Stimulated activated CD8-positive, alpha-beta memory T cell treated with anti-CD3 and anti-CD28 coated beads, Interleukin-12 subunit alpha, Interleukin-12 subunit beta, amount 100 ng/mL, for 24 hours (primary cell): ENCODE measurements around the gene AQP2.

Experiments
- DNase-seq: peaks from one replicate; pipeline ENCODE4 v3.0.0-alpha.2; 2020; ENCODE audit errors: extremely low read depth

The AQP2 gene

DNA sequence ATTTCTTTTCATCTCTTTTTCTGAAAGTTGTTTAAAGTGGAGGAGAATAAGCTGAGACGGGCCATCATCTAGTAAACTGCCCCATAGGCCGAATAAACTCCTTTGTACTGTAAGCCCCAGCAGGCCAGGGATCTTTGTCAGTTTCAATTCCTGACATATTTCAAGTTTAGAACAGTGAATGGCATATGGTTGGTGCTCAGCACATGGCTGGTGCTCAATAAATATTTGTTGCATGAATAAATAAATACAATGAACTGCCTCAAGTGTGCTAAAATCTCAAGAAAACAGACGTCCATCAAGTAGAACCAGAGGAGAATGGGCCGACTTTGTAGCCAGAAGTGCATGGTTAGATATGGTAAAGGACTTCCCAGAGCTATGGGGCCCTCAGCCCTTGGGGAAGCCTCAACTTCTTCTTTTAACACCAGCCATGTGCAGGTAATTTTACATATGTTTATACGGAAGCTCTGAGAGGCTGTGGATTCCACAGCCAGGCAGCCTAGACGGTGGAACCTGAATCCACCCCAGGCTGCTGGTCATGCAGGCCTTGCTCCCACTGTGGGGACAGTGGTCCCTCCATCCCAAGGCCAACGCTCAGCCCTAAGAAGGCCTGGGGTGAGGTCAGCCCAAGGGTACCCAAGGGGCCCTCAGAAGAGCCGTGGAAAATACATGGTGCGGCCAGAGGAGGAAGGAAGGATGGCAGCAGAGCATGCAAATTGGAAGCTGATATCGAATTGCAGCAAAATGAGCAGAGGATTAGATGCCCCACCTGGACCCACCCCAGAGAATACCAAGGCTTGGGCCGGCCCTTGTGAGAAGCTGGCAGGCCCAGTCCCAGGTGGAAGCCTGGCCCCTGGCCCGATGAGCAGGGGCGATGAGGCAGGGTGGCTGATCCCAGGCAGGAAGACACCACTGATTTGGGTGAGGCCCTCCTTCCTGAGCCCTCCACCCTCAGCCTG, 8.7 kb upstream of the AQP2 start:
- DNase-seq: no peak

DNA sequence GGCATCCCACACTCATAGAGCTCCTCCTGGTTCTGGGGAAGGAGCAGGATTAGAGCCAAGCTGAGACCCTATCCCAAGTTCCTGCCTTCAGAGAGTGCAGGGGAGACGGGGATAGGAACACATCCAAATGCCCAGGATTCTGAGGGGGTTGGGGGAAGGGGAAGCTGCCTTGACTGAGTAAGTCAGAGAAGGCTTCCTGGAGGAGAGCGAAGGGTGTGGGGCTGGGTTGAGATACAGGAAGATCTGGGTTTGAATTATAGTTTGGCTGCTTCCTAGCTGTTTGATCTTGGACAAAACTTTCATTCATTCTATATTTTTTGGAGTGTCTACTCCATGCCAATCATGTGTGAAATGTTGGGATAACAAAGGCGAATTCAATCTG, 8.0 kb upstream of the AQP2 start:
- DNase-seq: no peak

DNA sequence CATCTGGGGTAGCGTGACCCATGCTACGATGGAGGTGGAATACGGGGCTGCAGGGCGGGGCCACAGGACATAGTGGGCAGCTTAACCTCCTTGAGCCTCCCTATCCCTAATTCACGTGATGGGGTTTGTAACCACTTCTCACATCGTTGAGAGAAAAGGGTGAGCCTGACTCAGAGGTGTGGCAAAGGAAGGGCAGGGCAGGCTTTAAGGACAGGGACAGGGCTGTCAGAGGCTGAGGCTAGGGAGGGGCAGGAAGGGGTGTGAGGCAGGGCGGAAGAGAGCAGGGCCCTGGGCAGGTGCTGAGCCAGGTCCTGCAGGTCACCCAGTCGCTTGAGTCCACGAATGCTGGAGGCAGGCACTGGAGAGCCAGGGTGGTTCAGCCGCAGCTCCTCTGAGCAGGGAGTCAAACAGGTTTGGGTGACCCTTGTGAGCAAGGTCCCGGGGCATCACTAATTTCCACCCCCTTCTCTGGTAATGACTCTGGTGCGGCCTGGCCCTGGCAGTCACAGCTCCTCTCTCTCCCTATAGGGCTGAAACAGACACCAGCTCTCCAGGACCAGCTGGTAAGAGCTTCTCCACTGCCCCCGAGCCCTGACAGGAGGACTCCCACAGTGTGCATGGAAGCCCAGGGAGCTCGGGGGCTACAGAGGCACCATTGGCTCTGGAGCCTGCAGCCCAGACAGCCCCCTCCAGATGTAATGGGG, 7.5 kb upstream of the AQP2 start:
- no peak for DNase-seq

DNA sequence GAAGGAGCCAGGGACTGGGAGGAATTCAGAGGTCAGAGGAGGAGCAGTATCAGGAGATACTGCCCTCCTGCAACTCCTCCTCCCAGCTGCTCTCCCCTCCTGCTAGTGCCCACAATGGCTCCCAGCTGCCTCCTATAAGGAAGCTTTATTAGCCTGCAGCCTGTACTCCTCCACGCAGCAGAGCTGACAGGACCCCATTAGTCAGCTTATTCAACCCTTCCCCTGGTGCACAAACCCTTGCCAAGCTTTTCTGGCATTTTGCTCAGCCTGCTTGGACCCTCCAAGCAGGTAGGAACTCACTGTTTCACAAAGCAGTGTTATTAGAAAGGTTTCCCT, 6.9 kb upstream of the AQP2 start:
- DNase-seq: no peak

DNA sequence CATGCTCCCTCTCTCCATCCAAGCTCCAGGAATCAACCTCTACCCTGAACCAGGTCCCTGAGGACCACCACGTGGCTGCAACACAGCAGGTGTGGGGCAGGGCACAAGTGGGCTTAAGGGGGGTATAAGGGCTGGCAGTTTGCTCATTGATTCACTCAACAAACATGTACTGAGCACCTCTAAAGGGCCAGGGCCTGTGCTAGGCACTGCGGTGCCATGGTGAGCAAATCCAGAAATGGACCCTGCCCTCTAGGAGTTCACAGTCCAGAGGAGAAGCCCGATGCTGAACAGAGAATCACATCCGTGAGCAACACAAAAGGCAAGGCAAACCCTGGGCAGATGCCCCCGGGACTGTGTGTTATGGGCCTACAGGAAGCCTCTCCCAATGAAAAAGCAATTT, 6.5 kb upstream of the AQP2 start:
- DNase-seq: no peak

DNA sequence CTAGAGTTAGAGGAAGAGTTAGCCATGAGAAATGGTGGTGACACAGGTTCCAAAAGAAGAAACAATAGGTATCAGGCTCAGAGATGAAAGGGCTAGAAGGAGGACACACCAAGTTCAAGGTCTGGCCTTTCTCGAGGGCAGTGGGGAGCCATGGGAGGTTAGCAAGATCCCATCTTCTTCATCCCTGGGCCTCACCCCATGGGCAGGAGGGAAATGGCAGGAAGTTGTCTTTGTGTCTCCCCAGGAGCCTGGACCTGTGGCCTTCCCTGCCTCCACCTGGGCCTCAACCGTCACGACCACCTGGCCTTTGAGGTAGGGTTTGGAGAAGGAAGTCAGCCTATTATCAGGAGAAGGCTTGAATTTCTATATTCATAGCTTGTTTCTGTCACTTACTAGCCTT, 5.8 kb upstream of the AQP2 start:
- DNase-seq: no peak

DNA sequence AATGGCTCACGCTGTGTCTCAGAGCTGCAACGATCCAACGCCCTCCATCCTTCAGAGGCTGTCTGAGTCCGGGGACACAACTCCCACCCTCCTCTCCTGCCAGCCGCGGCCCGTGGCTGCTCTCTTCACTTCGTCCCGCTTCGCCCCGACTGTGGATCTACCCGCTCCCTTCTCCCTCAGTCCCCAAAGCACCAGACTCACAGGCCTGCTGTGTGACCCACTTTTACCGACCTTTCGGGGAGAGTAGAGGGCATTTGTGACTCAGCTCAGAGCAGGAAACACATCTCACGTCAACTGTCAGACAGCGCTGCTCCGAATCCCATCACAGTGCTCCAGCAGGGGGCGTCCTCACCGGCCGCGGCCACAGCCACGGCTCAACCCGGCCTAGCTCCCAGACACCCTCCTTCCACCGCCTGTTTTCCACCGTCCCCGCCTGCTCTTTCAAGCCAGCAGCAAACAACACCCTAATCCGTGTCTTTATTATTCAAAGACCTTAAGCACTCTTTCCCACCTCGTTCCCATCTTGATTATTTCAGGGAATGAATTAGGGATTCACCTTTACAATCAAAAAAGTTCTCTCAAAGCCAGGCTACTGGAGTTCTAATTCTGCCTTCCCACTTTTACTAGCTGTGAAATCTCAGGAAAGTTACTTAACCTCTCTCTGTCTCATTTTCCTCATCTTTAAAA, 5.0 kb upstream of the AQP2 start:
- DNase-seq: peak; percentile 63

DNA sequence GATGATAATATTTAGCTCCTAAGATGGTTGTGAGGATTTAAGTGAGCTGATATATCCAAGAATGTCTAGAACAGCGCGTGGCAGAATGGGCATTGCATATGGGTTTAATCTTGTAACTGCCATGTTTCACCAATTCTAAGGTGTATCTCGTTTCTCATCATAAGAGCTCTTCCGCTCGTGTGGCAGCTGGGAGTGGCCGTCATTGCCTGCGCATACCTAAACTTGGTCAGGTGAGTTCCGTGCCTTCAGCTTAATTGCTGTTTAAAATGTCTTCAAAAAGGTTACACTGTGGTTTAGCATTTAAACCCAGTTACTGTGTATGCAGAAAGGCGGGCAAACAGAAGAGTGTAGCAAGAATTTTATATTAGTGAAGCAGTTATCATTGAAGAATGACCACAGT, 4.5 kb upstream of the AQP2 start:
- DNase-seq: no peak

DNA sequence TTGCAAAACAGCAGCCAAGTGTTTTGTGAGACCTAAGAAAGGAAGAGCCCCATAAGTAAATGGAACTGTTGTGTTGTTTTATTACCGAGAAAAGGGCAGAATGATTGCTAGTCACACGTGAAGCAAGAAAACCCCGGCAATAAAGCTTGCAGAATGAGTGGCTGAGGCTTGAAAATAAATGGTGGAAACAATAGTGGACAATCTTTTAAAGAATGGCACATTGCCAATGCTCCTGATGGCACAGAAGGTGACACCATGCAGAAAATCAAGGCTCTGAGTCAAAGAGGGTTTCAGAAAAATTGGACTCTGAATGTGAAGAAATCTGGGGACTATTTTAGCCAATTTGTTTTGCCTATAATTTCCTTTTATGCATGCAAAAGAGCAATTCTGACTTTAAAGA, 4.0 kb upstream of the AQP2 start:
- DNase-seq: no peak

DNA sequence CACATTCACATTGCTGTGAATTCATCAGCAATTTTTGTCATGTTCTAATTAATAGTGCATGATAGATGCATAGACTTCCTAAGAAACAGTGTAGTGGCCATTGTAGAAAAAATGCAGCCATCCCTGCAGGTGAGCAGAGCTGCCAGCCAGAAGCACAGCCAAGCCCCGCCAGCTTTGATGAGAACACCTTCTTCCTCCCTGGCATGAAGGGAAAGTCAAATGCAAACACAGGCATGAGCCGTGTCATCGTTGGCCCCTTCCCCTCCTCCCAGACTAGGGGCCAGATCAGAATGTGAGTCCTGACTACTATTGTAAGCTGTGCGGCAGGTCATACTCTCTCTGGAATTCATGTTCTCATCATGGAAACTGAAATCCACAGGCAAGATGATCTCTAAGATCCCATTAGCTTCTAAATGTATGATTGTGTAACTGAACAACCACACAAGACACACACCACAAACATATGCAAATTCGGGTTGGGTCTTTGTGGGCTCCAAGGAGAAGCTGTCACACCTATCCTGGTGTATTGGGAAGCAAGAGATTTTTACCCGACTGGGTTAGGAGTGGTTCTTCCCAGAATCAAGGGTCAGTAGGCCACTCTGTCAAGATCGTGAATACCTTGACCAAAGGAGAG, 2.8 kb upstream of the AQP2 start:
- no peak for DNase-seq

DNA sequence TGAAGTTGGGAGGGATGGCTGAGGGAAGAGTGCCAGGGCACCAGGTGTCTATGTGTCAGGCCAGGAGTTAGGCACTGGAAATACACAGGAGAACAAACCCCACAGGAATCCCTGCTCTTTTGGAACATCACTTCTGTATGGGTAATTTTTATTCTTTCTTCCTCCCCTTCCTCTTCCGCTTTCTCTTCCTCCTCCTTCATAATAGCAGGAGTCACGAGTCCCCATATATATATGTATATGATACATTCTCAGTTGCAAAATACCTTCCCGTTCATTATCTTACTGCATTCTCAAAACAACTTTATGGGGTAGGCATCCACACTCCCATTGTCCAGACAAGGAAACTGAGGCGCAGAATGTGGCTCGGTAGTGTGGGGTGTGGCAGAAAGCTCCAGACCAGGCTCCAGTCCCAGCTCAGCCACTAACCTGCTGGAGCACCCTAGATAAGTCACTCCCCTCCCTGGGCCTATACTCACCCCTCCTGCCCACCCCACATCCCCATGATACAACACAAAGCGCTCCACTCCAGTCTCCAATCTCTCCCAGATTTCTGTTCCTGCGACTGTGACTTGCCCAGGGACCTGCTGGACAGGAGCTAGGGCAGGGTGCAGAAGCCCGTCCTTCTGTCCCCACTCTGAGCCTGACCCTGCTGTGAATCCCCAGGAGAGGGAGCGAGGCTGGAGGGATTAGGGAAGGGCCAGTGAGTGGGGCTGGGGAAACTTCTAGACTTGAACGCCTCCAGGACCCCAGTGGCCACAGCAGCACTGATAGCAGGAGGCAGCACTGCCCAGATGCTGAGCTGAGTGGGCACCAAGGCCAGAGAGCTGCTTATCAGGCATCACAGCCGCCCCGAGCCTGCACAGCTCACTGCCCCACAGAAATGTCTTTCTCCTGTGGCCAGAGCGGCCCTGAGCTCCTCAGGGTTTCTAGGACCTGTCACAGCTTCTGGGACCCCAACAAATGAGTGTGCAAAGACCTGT, 1.4 kb upstream of the AQP2 start:
- no peak for DNase-seq

DNA sequence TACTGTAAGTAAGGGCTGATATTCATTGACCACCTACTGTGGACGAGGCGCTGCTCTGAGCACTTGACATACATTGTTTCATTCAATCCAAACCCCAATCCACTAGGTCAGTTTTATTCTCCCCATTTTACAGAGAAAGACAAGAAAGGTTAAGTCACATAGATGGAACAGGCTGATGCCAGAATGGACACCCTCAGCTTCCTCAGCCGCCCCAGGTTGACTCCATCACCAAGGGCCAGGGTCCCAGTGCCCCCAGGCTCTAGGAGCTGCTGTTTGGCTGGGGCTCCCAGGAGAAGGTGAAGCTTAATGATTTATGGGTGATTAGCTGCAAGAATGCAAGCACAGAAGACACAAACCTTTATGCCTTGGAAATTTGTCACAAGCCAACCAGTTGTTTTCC, 671 bp upstream of the AQP2 start:
- no peak for DNase-seq

DNA sequence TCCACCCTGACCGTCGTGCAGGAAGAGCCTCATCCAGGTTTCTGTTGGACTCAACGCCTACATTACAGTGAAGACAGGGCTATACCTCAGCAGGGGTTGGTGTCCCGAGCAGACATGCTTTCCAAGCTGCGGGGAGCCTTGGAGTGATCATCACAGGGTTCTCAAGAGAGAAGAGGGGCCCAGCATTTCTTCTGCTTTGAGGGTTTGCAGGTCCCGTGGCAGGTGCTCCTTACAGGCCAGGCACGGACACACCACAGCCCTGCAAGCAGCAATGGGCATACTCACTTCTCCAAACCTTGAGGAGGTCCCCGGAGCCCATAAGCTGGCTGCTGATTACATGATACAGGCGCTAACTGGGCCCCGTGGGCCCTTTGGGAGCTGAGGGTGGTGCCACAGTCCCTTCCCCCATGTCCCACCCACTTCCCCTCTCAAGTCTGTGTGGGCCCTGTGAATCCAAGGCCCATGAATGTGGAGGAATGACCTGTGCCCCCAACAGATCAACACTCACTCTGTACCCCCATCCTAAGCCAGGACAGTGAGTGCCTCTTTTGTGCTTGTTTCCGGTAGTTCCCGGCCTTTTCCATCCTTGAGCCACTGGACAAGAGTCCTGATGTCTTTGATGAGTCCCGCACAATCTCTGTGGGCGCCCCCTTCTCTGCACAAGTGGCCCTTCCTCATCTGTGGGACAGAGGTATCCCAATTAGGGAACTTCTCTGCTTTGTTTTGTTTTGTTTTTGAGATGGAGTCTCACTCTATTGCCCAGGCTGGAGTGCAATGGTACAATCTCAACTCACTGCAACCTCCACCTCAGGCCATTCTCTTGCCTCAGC, 1.1 kb downstream of the AQP2 start:
- no peak for DNase-seq

DNA sequence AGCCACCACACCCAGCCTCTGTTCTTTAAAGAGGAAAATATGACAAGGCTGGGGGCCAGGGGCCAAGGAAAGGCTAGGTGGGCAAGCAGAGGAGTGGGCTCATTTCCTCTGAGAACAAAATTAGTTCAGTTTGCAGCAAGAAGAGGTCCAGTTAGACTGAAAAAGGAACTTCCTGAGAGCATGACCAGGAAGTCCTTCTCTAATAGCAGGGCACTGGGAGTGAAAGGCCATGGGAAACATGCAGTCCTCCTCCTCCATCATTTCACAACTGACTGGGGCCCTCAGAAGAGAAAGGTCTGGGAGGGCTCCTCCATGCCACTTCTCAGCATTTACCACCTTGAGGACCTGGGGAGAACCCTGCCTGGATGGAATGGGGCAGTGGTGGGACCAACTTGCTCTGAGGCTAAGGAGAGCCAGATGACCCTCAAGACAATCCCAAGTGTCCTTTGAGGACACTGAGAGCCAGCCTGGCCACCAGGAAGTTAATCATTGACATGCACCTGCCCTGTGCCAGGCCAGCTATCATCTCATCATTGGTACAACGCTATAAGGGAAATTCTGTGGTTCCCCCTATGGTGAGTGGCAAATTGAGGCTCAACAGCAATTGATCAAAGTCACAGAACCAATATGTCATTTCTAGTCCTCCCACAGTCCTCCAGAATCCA, 2.0 kb downstream of the AQP2 start:
- DNase-seq: no peak

DNA sequence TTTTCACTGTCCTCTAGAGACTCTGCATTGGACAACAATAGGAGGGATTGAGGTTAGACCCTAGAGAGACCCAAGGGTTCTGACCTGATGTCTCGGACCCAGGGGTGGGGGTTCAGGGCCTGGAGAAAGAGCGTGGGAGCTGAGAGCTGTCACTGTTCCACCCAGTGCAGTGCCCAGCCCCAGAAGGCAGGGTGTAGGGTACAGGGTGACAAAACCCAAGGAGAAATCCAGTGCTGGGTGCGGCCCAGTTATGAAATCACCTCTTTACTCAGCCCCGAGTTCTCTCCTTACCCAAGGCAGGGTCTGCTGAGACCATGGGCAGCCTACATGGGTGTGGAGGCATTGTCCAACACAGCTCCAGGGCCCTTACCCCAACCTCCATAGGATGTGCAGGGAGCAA, 2.6 kb downstream of the AQP2 start:
- DNase-seq: no peak

DNA sequence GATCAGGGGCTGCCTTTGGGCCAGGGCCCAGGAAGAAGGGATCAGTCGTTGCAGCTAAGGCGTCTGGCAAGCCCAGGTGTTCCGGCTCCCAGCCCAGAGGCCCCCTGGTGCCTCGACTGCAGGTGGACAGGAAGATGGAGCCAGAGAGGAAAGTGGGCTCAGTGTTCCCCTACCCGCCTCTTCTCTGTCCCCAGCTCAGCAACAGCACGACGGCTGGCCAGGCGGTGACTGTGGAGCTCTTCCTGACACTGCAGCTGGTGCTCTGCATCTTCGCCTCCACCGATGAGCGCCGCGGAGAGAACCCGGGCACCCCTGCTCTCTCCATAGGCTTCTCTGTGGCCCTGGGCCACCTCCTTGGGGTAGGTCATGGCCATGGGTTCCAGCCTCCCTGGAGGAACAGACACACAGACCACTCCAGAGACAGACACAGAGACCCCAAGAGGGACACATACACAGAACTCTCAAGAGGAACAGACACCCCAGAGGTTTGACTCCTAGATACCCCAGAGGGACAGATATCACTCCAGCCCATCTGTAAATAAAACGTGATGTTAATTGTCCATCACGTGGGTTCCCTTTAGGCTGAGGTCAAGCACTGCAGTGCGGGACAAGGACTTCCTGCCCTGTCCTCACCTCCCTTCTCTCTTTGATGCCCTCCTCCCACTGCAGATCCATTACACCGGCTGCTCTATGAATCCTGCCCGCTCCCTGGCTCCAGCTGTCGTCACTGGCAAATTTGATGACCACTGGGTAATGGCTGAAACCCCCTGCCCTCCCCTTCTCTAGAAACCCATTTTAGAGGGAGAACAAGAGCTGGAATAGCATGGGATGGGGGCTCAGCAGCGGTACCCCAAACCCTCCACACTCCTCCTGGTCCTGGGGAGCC, 3.7 kb downstream of the AQP2 start:
- no peak for DNase-seq

DNA sequence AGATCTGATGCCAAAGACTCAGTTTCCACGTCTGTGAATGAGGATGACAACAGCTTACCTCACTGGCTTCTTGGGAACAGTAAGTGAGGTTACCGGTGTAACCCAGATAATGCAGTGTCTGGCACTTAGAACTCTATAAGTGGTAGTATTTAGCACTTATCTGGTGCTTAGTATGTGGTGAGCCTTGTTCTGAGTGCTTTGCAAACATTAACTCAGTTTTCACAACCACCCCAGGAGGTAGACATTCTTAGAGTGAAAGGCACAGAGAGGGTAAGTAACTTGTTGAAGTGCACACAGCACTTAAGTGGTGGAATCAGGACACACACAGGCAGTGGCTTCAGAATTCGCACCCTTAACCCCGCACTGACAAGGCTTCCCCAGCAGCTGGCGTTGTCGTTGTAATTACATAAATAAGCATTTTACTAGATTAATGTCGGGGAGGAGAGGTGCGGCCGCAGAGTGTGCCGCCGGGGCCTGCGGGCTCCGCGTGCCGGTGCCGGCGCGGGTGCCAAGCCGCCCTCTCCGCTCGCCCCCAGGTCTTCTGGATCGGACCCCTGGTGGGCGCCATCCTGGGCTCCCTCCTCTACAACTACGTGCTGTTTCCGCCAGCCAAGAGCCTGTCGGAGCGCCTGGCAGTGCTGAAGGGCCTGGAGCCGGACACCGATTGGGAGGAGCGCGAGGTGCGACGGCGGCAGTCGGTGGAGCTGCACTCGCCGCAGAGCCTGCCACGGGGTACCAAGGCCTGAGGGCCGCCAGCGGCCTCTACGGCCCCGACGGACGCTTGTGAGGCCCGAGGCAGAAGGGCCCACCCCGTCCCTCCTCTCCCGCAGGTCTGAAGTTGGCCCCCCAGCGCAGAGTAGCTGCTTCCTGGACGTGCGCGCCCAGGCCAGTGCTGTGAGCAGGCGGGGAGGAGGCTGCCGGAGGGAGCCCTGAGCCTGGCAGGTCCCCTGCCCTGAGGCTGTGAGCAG, 4.6 kb downstream of the AQP2 start:
- no peak for DNase-seq
